ENCODE data around the gene MADD. TPM values are rescaled to one million over a fixed set of nuclear protein-coding genes. Genes with fewer than 3 reads are reported as not detected.

MADD gene
- total and polyA plus RNA-seq, 5 experiments from 2014 or later, result 15.2 to 127 (median 22.1) TPM

DNA sequence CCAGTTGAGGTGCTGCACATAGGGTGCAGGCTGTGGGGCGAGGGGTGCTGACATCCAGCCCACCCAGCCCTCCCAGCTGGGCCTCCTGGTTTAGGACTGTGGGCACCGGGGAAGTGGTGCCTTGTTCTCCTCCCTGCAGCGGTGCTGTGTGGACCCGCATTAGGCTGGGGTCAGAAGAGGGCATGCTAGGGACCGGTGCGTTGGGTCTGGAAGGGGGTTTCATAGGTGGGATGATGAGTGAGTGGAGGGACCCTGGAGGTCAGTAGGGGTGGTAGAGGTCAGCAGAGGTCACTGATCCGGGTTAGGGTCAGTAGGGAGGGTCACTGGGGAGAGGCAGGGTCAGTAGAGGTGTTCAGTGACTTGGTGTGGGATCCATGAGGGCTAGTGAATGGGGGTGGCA lies 89.2 kb downstream of the MADD start:
- no peak for ATAC-seq
- no peaks in the 10 kb centered on the region for H3K36me3 Mint-ChIP-seq
- POLR2A ChIA-PET, result interaction anchor here (0.8 kb wide), 1 partner anchor 35 kb away, joined by 3 read pairs; no protein-coding TSS in a partner anchor
- H3K4me3 Mint-ChIP-seq, result peak overlapping the region in 3 of 10 donors; percentile 15 to 60 (median 29)
- peak overlapping the region in 5 of 10 donors; percentile 35 to 78 (median 63) for H3K27ac Mint-ChIP-seq
- no peaks in the 10 kb centered on the region for H3K27me3 Mint-ChIP-seq
- no peak for DNase-seq
- no peaks in the 10 kb centered on the region for H3K9me3 Mint-ChIP-seq
- peaks cover 9 to 18% (median 13%) of the 10 kb centered on the region in 4 donors for H3K4me1 Mint-ChIP-seq

GRCh38 chr11:47359586-47359985 lies 89.7 kb downstream of the MADD start:
- POLR2A ChIA-PET, result interaction anchor here (0.8 kb wide), 1 partner anchor 35 kb away, joined by 3 read pairs; no protein-coding TSS in a partner anchor
- Mint-ChIP-seq H3K36me3 (no peaks in the 10 kb centered on the region), H3K27me3 (peaks cover 0 to 4% (median 0%) of the 10 kb centered on the region in 5 donors), H3K4me3 (peak overlapping the region in 3 of 10 donors; percentile 15 to 60 (median 29)), H3K9me3 (no peaks in the 10 kb centered on the region), H3K4me1 (peaks cover 9 to 18% (median 13%) of the 10 kb centered on the region in 4 donors), H3K27ac (peak overlapping the region in 4 of 10 donors; percentile 35 to 78 (median 58))
- DNase-seq (no peak), ATAC-seq (no peak)

- no peak for ATAC-seq
- POLR2A ChIA-PET, result no interaction called here
- H3K4me3 Mint-ChIP-seq, result no peak overlapping the region
- H3K4me1 Mint-ChIP-seq, result peaks cover 9 to 18% (median 13%) of the 10 kb centered on the region in 4 donors
- H3K9me3 Mint-ChIP-seq, result no peaks in the 10 kb centered on the region
- no peaks in the 10 kb centered on the region for H3K36me3 Mint-ChIP-seq
- no peak for DNase-seq
- peaks cover 0 to 4% (median 0%) of the 10 kb centered on the region in 5 donors for H3K27me3 Mint-ChIP-seq
- no peak overlapping the region for H3K27ac Mint-ChIP-seq
Observed at GRCh38 chr11:47360341-47360740, 90.4 kb downstream of the MADD start.

DNA sequence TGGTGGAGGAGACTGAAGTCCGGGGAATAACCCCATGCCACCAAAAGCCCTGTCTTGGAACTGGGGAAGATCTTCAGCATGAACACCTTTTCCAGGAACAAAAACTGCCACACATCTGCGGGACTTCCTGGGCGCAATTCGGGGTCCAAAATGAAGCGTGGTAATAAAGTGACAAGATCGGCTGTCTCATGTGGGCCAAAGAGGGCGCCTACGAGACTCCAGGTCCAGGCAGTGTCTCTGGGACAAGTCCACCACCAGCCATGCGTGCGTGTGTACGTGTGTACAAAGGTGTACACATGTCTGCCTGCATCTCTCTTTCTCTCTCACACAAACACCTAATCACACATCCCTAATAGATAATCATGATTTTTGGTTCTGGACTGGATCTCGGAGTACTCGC lies 91.5 kb downstream of the MADD start:
- no peak for ATAC-seq
- no peaks in the 10 kb centered on the region for H3K9me3 Mint-ChIP-seq
- no peak overlapping the region for H3K4me3 Mint-ChIP-seq
- POLR2A ChIA-PET, result no interaction called here
- no peak overlapping the region for H3K27ac Mint-ChIP-seq
- no peaks in the 10 kb centered on the region for H3K36me3 Mint-ChIP-seq
- H3K27me3 Mint-ChIP-seq, result peaks cover 0 to 7% (median 2%) of the 10 kb centered on the region in 5 donors
- DNase-seq, result no peak
- peaks cover 9 to 23% (median 13%) of the 10 kb centered on the region in 4 donors for H3K4me1 Mint-ChIP-seq

- H3K4me1 Mint-ChIP-seq, result peaks cover 3 to 18% (median 9%) of the 10 kb centered on the region in 4 donors
- POLR2A ChIA-PET, result no interaction called here
- H3K27me3 Mint-ChIP-seq, result peaks cover 0 to 7% (median 2%) of the 10 kb centered on the region in 5 donors
- peak overlapping the region in 1 of 10 donors; percentile 21 for H3K4me3 Mint-ChIP-seq
- H3K27ac Mint-ChIP-seq, result peak overlapping the region in 3 of 10 donors; percentile 5 to 40 (median 40)
- H3K9me3 Mint-ChIP-seq, result no peaks in the 10 kb centered on the region
- ATAC-seq (no peak), DNase-seq (no peak)
- H3K36me3 Mint-ChIP-seq, result no peaks in the 10 kb centered on the region
Observed at GRCh38 chr11:47366020-47366490, 96.1 kb downstream of the MADD start.

- Mint-ChIP-seq H3K9me3 (no peaks in the 10 kb centered on the region), H3K36me3 (no peaks in the 10 kb centered on the region), H3K4me1 (peaks cover 1 to 22% (median 7%) of the 10 kb centered on the region in 4 donors), H3K27me3 (peaks cover 0 to 4% (median 2%) of the 10 kb centered on the region in 5 donors), H3K27ac (peak overlapping the region in 3 of 10 donors; percentile 5 to 34 (median 8)), H3K4me3 (no peak overlapping the region)
- POLR2A ChIA-PET, result interaction anchor here (0.6 kb wide), 1 partner anchor 175 kb away, joined by 3 read pairs; no protein-coding TSS in a partner anchor
- DNase-seq (no peak), ATAC-seq (no peak)
Observed at GRCh38 chr11:47369676-47370075, 99.7 kb downstream of the MADD start.

DNA sequence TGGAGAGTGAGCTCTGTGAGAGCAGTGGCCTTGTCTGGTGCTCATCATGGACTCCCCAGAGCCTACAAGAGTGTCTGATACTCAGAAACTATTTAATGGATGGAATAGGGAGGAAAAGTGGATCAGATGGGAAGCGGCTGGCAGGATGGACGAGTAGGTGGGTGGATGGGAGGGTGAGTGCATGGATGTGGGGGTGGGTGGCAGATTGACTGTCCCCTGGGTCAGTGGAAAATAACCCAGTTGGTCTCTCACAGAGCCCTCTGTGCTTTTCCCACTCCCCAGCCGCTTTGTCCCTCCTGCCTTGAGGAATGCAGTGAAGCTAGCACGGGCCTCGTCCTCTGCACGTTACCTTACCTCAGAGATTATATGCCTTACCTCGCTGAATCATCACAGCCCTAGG lies 102.5 kb downstream of the MADD start:
- Mint-ChIP-seq H3K4me3 (no peak overlapping the region), H3K27ac (peak overlapping the region in 1 of 10 donors; percentile 27), H3K36me3 (no peaks in the 10 kb centered on the region), H3K27me3 (no peaks in the 10 kb centered on the region), H3K9me3 (no peaks in the 10 kb centered on the region), H3K4me1 (peaks cover 4 to 19% (median 7%) of the 10 kb centered on the region in 4 donors)
- POLR2A ChIA-PET, result interaction anchor here (0.6 to 5.0 kb wide), 3 partner anchors 36 to 138 kb away, joined by 3 to 57 read pairs (median 3); partner anchors contain the start of gene SLC39A13
- no peak for DNase-seq
- ATAC-seq, result no peak

GRCh38 chr11:47373876-47374719 lies 104.2 kb downstream of the MADD start:
- Mint-ChIP-seq H3K27ac (peak overlapping the region in 5 of 10 donors; percentile 13 to 72 (median 53)), H3K27me3 (no peaks in the 10 kb centered on the region), H3K9me3 (no peaks in the 10 kb centered on the region), H3K4me1 (peaks cover 4 to 23% (median 8%) of the 10 kb centered on the region in 4 donors), H3K36me3 (no peaks in the 10 kb centered on the region), H3K4me3 (no peak overlapping the region)
- DNase-seq (peak; percentile 67 to 92 (median 84)), ATAC-seq (peak; percentile 96 to 99)
- POLR2A ChIA-PET, result interaction anchor here (0.6 to 5.0 kb wide), 15 partner anchors 10 to 177 kb away, joined by 3 to 57 read pairs (median 6); partner anchors contain the start of genes PSMC3 and SLC39A13

DNA sequence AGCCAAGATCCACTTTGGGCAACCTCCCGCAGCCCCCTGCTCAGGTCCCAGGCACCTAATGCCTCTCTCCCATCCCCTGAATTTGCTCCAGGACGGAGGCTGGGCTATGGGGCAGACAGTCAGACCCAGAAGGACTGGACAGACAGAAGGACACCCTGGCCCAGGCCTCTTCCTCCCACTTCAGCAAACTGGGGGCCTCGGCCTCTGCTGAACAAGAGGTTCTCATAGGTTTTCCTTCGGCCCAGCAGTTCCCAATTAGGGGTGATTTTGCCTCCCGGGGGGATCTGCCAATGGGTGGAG lies 104.7 kb downstream of the MADD start:
- Mint-ChIP-seq H3K27me3 (no peaks in the 10 kb centered on the region), H3K9me3 (no peaks in the 10 kb centered on the region), H3K27ac (peak overlapping the region in 1 of 10 donors; percentile 50), H3K4me3 (no peak overlapping the region), H3K36me3 (no peaks in the 10 kb centered on the region), H3K4me1 (peaks cover 3 to 18% (median 4%) of the 10 kb centered on the region in 4 donors)
- POLR2A ChIA-PET, result interaction anchor here (0.6 to 5.0 kb wide), 11 partner anchors 10 to 177 kb away, joined by 3 to 57 read pairs (median 6); partner anchors contain the start of genes PSMC3 and SLC39A13
- no peak for DNase-seq
- ATAC-seq, result no peak

GRCh38 chr11:47375020-47375419 lies 105.1 kb downstream of the MADD start:
- no peak for DNase-seq
- Mint-ChIP-seq H3K9me3 (no peaks in the 10 kb centered on the region), H3K27me3 (no peaks in the 10 kb centered on the region), H3K4me3 (peak overlapping the region in 1 of 10 donors; percentile 79), H3K4me1 (peaks cover 0 to 16% (median 3%) of the 10 kb centered on the region in 4 donors), H3K36me3 (no peaks in the 10 kb centered on the region), H3K27ac (peak overlapping the region in 1 of 10 donors; percentile 48)
- POLR2A ChIA-PET, result interaction anchor here (1.6 to 5.0 kb wide), 7 partner anchors 11 to 51 kb away, joined by 6 to 57 read pairs (median 23); partner anchors contain the start of genes PSMC3 and SLC39A13
- no peak for ATAC-seq

DNA sequence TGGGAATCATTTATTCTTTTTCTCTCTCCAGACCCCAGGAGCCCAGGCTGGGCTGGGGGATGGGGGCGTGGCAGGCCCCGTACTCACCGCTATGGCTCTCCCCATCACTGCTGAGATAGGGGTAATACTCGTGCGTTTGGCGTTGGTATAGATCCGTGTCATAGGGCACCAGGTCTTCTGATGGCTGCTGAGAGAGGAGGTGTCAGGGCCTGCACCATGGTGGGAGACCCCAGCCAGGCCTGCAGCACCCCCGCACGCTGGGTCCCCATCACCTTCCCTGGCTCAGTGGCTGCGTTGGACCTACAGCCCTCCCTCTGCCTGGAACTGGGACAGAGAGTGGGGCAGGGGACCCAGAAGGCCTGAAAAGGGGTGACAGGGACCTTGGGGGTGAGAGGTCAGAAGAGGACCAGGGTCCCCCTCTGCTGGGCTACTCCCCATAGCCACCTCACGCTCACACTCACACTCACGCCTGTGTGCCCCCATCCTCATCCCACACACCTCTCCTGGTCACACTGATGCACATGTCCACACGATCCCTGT lies 105.7 kb downstream of the MADD start:
- peaks cover 0 to 16% (median 3%) of the 10 kb centered on the region in 4 donors for H3K4me1 Mint-ChIP-seq
- no peaks in the 10 kb centered on the region for H3K27me3 Mint-ChIP-seq
- H3K4me3 Mint-ChIP-seq, result peak overlapping the region in 1 of 10 donors; percentile 79
- POLR2A ChIA-PET, result interaction anchor here (2.6 to 5.0 kb wide), 3 partner anchors 14 to 33 kb away, joined by 23 to 57 read pairs (median 26); partner anchors contain the start of gene SLC39A13
- H3K27ac Mint-ChIP-seq, result peak overlapping the region in 3 of 10 donors; percentile 4 to 84 (median 51)
- H3K9me3 Mint-ChIP-seq, result no peaks in the 10 kb centered on the region
- no peaks in the 10 kb centered on the region for H3K36me3 Mint-ChIP-seq
- ATAC-seq (no peak), DNase-seq (no peak)

GRCh38 chr11:47376107-47376524 lies 106.2 kb downstream of the MADD start:
- Mint-ChIP-seq H3K27ac (peak overlapping the region in 3 of 10 donors; percentile 4 to 84 (median 51)), H3K27me3 (no peaks in the 10 kb centered on the region), H3K4me1 (peaks cover 0 to 18% (median 3%) of the 10 kb centered on the region in 4 donors), H3K36me3 (no peaks in the 10 kb centered on the region), H3K9me3 (no peaks in the 10 kb centered on the region), H3K4me3 (peak overlapping the region in 2 of 10 donors; percentile 13 to 79)
- POLR2A ChIA-PET, result interaction anchor here (1.5 to 5.0 kb wide), 2 partner anchors 29 to 32 kb away, joined by 3 to 57 read pairs; partner anchors contain the start of gene SLC39A13
- DNase-seq, result no peak
- ATAC-seq, result no peak

Measured in naive thymus-derived CD8-positive, alpha-beta T cell (primary cell).